Stimulated activated CD8-positive, alpha-beta memory T cell treated with anti-CD3 and anti-CD28 coated beads, Interleukin-4, amount 100 ng/mL, for 1 hour (primary cell): Measurements from ENCODE around the gene SLC3A2.
"Not testable (repeated sequence)": the region's sequence is repeated elsewhere in the genome, so short reads cannot be mapped to it uniquely, and the experiment has no call there.

Experiments
- DNase-seq, 2 donors: peaks; one replicate each; pipeline ENCODE4 v3.0.0-alpha.2; 2020; ENCODE audit warnings: low read depth in 2 of 2, low spot score in 1 of 2

The SLC3A2 gene

DNA sequence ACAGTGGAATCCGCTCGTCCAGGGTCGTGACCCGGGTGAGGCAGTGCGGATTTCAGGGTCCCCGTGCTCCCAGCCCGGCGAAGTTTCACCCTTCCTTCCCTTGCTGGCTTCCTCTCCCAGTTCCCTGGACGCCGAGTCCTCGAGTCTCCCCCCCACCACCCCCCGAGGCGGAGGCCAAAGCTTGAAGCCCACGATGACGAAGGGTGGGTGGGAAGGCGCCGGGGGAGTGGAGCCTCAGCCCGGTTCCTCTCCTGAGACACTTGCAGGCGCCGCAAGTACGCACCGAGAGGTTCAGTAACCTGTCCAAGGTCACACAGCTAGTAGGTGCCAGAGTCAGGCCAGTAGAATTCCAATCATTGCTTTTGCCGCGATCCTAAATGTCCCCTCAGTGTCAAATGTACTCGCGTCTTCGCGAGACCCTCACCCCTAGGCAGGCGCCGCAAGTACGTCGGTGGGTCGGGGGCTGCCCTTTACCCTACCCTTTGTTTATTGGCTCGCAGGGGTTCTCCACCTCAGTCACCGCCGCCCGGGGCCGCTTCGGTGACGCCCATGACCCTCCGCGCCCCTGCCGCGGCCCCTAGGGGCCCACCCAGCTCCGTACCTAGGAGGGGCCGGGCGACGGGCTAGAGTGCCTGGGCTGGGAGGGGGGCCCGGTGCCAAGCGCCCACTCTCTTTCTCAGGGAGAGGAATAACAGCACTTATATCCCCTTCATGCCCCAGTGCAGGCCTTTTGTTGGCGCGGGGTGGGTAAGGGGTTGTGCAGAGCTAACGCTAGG, 46.2 kb downstream of the SLC3A2 start:
- no peak for DNase-seq

- DNase-seq, result no peak
These were observed 47.3 kb downstream of the SLC3A2 start for GRCh38 chr11:62928011-62928410.

DNA sequence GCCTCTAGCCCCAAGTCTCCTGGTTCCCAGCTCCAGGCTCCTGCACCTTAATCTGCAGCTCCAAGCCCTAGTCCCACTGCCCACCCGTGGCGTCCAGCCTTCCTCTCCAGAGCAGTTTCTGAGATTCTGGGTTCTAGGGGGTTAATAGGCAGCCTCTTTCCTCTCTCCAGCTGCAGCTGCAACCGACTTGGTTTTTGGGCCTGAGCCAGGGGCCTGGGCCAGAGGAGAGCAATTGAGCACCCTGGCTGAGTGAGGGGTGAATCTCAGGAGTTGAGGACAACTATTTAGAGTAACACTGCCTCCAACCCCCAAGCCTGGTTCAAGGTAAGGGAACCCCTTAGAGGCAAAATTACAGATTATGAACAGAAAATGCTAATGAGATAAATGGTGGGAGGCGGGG, 49.5 kb downstream of the SLC3A2 start:
- DNase-seq, result no peak

- no peak for DNase-seq
These were observed 50.0 kb downstream of the SLC3A2 start for GRCh38 chr11:62930666-62931065.

- DNase-seq, result no peak
These were observed 51.0 kb downstream of the SLC3A2 start for GRCh38 chr11:62931499-62932278.

GRCh38 chr11:62933285-62933684, 52.6 kb downstream of the SLC3A2 start:
- no peak for DNase-seq

DNA sequence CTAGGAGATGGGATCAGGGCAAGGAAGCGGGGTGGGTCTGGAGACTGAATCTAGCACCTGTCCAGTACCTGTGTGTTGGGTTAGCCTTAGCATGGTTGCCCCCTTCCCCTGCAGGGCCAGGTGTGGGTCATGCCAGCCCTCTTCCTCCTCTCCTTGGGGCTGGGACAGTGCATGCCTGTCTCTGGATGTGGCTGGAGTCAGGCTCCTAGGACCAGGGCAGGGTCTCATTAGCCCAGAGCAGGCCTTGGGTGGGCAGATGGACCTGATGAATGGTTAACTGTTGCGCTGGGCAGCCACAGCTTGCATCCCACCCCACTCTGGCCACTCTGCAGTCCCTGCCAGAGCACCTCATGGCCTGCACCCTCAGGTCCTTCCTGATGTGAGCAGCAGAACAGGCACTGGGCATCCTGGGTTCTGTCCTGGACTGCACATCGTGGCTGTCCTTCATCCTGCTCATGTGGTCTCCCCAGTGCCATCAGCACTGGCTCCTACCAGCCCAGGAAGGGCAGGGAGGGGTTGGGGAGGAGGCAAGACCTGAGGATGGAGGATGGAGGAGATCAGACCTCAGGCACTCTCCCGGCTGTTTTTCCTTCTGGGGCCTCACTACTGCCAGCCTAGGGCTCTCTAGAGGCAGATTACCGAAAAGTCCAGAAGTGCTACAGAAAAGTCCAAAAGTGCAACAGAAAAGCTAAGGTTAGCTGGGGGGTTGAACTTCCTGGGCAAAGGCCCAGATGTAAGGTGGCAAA, 53.2 kb downstream of the SLC3A2 start:
- DNase-seq, result no peak

GRCh38 chr11:62934496-62934785, 53.7 kb downstream of the SLC3A2 start:
- DNase-seq, result no peak

DNA sequence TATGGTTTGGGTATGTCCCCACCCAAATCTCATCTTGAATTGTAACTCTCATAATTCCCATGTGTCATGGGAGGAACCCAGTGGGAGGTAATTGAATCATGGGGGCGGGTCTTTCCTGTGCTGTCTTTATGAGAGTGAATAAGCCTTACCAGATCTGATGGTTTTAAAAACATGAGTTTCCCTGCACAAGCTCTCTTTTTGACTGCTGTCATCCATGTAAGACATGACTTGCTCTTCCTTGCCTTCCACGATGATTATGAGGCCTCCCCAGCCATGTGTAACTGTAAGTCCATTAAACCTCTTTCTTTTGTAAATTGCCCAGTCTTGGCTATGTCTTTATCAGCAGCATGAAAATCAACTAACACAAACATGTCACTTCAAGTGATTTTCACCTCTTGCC, 56.8 kb downstream of the SLC3A2 start:
- not testable (repeated sequence) for DNase-seq
